ENCODE results near the gene SELENOS.
A peak's percentile ranks its signal among the peaks of the same experiment; 100 is the strongest.

SELENOS gene

GRCh38 chr15:101276501-101277037 lies 716 bp downstream of the SELENOS start:
- no peak for DNase-seq (ENCODE audit: low read depth, low spot score)

- DNase-seq (ENCODE audit: low read depth, low spot score), result no peak
Measured at GRCh38 chr15:101275018-101275417, 2.3 kb downstream of the SELENOS start.

GRCh38 chr15:101273534-101273933 lies 3.8 kb downstream of the SELENOS start:
- no peak for DNase-seq (ENCODE audit: low read depth, low spot score)

GRCh38 chr15:101272584-101272983 lies 4.7 kb downstream of the SELENOS start:
- DNase-seq (ENCODE audit: low read depth, low spot score), result no peak

GRCh38 chr15:101269479-101270223 lies 7.6 kb downstream of the SELENOS start:
- no peak for DNase-seq (ENCODE audit: low read depth, low spot score)

- DNase-seq (ENCODE audit: low read depth, low spot score), result no peak
Measured at GRCh38 chr15:101267320-101268104, 9.8 kb downstream of the SELENOS start.

GRCh38 chr15:101266787-101267186 lies 10.5 kb downstream of the SELENOS start:
- DNase-seq (ENCODE audit: low read depth, low spot score), result no peak

- no peak for DNase-seq (ENCODE audit: low read depth, low spot score)
Measured at GRCh38 chr15:101266034-101266433, 11.3 kb downstream of the SELENOS start.

- DNase-seq (ENCODE audit: low read depth, low spot score), result no peak
Measured at GRCh38 chr15:101264911-101265641, 12.2 kb downstream of the SELENOS start.

GRCh38 chr15:101264011-101264410 lies 13.3 kb downstream of the SELENOS start:
- no peak for DNase-seq (ENCODE audit: low read depth, low spot score)

- DNase-seq (ENCODE audit: low read depth, low spot score), result no peak
Measured at GRCh38 chr15:101262551-101262950, 14.7 kb downstream of the SELENOS start.

- peak; percentile 55 for DNase-seq (ENCODE audit: low read depth, low spot score)
Measured at GRCh38 chr15:101258238-101259144, 18.8 kb downstream of the SELENOS start.

GRCh38 chr15:101256757-101257156 lies 20.5 kb downstream of the SELENOS start:
- no peak for DNase-seq (ENCODE audit: low read depth, low spot score)

- peak; percentile 80 for DNase-seq (ENCODE audit: low read depth, low spot score)
Measured at GRCh38 chr15:101255615-101256241, 21.6 kb downstream of the SELENOS start.

- no peak for DNase-seq (ENCODE audit: low read depth, low spot score)
Measured at GRCh38 chr15:101255051-101255395, 22.3 kb downstream of the SELENOS start.

GRCh38 chr15:101254157-101255050 lies 22.9 kb downstream of the SELENOS start:
- no peak for DNase-seq (ENCODE audit: low read depth, low spot score)

- no peak for DNase-seq (ENCODE audit: low read depth, low spot score)
Measured at GRCh38 chr15:101252836-101253235, 24.4 kb downstream of the SELENOS start.

- peak; percentile 90 for DNase-seq (ENCODE audit: low read depth, low spot score)
Measured at GRCh38 chr15:101251830-101252820, 25.2 kb downstream of the SELENOS start, which contains the start of gene CHSY1. Gene CHSY1, minus strand, starts transcription at chr15:101252048. Its CDS starts 592 bp downstream, at chr15:101251456.
